ENCODE results near the gene USP32. TPM values are rescaled to one million over a fixed set of nuclear protein-coding genes. Genes with fewer than 3 reads are reported as not detected.

USP32 gene
- total and polyA plus RNA-seq, 2 of the 8 experiments (the other 6 are each of a cell fraction or from before 2014, with no cell fraction given) = 29.6 to 112 TPM

- Histone ChIP-seq H2BK20ac (ENCODE audit: low read length) (no peak overlapping the region), H2BK5ac (ENCODE audit: low read depth, low read length) (no peak overlapping the region), H3K9me3 (ENCODE audit: insufficient read depth in 2 of 2, low read depth in 1 of 2, low read length in 1 of 2) (no peaks in the 10 kb centered on the region), H3K23ac (ENCODE audit: insufficient read length) (no peak overlapping the region), H3K23me2 (ENCODE audit: low read depth, low read length) (no peaks in the 10 kb centered on the region), H3K27ac (ENCODE audit: low read depth, low read length) (no peak overlapping the region), H3K4me3 (ENCODE audit: extremely low read depth in 1 of 4, insufficient read depth in 2 of 4, low read depth in 3 of 4, low read length in 4 of 4) (no peak overlapping the region), H2BK120ac (replicated peaks; ENCODE audit: low read depth, low read length) (no peak overlapping the region), H3K4me1 (replicated peaks in 1 of 4; ENCODE audit: control insufficient read depth in 3 of 4, insufficient read depth in 4 of 4, low read length in 3 of 4) (peaks cover 0 to 2% (median 0%) of the 10 kb centered on the region in 4 experiments; a peak in 2 of 7 replicates), H4K8ac (ENCODE audit: extremely low read depth, insufficient read depth, low read length) (no peak overlapping the region), H4K91ac (replicated peaks; ENCODE audit: insufficient read length, low read length) (no peak overlapping the region), H3K79me2 (ENCODE audit: control insufficient read depth in 1 of 2, insufficient read depth in 2 of 2, low read length in 2 of 2) (peaks cover 0 to 60% of the 10 kb centered on the region in 2 experiments; a peak in 2 of 4 replicates), H3K56ac (replicated peaks; ENCODE audit: insufficient read length, low read depth, low read length) (no peak overlapping the region), H3K36me3 (ENCODE audit: control insufficient read depth in 2 of 4, insufficient read depth in 4 of 4, low read length in 3 of 4) (no peaks in the 10 kb centered on the region; a peak in 1 of 8 replicates), H3K4me2 (ENCODE audit: insufficient read depth in 1 of 2, low read depth in 2 of 2, low read length in 2 of 2) (no peak overlapping the region), H3K9ac (replicated peaks in 1 of 4; ENCODE audit: extremely low read depth in 1 of 4, low read depth in 3 of 4, low read length in 3 of 4) (no peak overlapping the region), H3K18ac (ENCODE audit: extremely low read depth, low read length) (no peak overlapping the region), H3K14ac (ENCODE audit: insufficient read length) (no peak overlapping the region), H3K79me1 (ENCODE audit: low read depth, low read length) (no peaks in the 10 kb centered on the region), H2BK15ac (ENCODE audit: low read length) (no peak overlapping the region), H2AFZ (ENCODE audit: low read length) (no peak overlapping the region), H3K4ac (replicated peaks; ENCODE audit: insufficient read length, low read depth, low read length) (no peak overlapping the region), H3K27me3 (replicated peaks in 1 of 4; ENCODE audit: control insufficient read depth in 3 of 4, extremely low read depth in 1 of 4, insufficient read depth in 3 of 4, low read length in 3 of 4) (no peaks in the 10 kb centered on the region), H2BK12ac (ENCODE audit: low read depth, low read length) (no peak overlapping the region), H4K20me1 (replicated peaks in 1 of 2; ENCODE audit: control insufficient read depth in 1 of 2, insufficient read depth in 2 of 2, low read length in 2 of 2) (peaks cover 0 to 2% of the 10 kb centered on the region in 2 experiments), H2AK5ac (ENCODE audit: low read depth, low read length) (no peak overlapping the region), H4K5ac (ENCODE audit: insufficient read length, low read depth, low read length) (no peak overlapping the region)
- FAIRE-seq (no peak), DNase-seq (ENCODE audit: low read depth in 1 of 2, low spot score in 2 of 2) (no peak)
- 90% methylated on average over 2 of the region's 2 CpGs; no CpG with 5 or more reads in 1 of the 2 experiments for WGBS, 2 experiments (ENCODE audit: extremely low coverage in 1 of 2, insufficient coverage in 1 of 2, insufficient read length in 1 of 2, insufficient replicate concordance in 2 of 2, low coverage in 1 of 2, low lambda C conversion rate in 2 of 2, missing lambda C conversion rate in 1 of 2)
- CTCF ChIA-PET (ENCODE audit: partially characterized antibody) = interaction anchor here (0.6 kb wide), 1 partner anchor 61 kb away, joined by 4 read pairs; no protein-coding TSS in a partner anchor
- TF ChIP-seq JUND (IDR thresholded peaks at IDR 0.05; ENCODE audit: low read length) (no peak), KDM4A (IDR thresholded peaks at IDR 0.05; ENCODE audit: low read depth, low read length, severe bottlenecking) (no peak)
- POLR2A ChIA-PET (ENCODE audit: partially characterized antibody) = no interaction called here
These were observed 91.9 kb downstream of the USP32 start for GRCh38 chr17:60300011-60300410.
